ENCODE data around the gene OR1F1.
"Not testable (repeated sequence)": the region's sequence is repeated elsewhere in the genome, so short reads cannot be mapped to it uniquely, and the experiment has no call there.

Gene OR1F1

DNA sequence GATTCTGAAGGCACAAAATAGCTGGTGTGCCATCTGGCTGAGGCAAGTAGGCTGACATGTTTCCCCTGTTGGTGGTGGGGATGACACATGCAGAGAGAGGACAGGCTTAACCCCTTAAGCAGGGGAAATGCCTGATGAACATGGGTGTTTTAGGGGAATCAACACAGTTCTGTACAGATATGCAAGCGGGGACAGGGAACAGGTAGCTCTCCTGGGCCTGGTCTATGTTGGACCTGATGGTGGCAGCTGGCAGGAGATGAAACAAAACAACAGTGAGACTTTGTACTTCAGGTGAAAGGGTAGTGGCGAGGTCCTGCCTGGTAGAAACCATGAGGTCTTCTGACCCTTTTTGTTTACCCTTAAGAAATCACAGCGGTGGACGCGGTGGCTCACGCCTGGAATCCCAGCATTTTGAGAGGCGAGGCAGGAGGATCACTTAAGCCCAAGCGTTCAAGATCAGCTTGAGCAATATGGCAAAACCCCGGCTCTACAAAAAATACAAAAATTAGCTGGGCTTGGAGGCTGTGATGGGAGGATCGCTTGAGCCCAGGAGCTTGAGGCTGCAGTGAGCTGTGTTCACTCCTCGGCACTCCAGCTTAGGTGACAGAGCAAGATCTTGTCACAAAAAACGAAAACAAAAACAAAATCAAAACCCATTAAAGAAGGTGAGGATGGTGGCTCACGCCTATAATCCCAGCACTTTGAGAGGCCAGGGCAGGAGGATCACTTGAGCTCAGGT lies 10.5 kb downstream of the OR1F1 start:
- no peak for DNase-seq (ENCODE audit: low spot score)

- DNase-seq (ENCODE audit: low spot score): no peak
Measured at GRCh38 chr16:3202903-3203539, 15.0 kb downstream of the OR1F1 start.

DNA sequence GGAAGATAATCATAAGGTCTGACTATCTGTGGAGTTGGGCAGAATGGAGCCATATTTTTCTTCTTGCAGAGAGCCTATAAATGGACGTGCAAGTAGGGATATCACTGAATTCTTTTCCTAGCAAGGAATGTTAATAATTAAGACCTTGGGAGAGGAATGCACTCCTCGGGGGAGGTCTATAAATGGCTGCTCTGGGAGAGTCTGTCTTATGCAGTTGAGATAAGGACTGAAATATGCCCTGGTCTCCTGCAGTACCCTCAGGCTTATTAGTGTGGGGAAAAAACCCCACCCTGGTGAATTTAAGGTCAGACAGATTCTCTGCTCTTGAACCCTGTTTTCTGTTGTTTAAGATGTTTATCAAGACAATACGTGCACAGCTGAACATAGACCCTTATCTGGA lies 17.9 kb downstream of the OR1F1 start:
- not testable (repeated sequence) for DNase-seq (ENCODE audit: low spot score)

- no peak for DNase-seq (ENCODE audit: low spot score)
Measured at GRCh38 chr16:3207086-3207953, 19.3 kb downstream of the OR1F1 start.

DNA sequence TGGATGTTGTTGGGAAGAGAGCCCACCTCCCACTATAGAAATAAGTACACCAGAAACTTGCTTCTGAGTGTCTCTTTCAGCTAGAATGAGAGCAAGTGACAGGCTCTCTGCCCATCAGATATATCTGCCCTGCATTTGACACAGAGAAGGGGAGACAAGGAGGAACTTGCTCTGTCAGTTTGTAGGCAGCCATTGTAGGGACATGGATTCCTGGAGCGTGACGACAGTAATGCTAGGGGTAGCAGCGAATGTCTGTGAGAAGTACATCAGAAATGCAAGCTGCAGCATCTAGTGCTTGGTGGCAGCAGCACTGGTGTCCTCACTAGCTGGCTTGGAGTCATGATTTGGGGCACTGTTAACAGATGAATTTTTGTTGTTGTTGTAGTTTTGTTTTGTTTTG lies 24.0 kb downstream of the OR1F1 start:
- DNase-seq (ENCODE audit: low spot score): no peak

DNA sequence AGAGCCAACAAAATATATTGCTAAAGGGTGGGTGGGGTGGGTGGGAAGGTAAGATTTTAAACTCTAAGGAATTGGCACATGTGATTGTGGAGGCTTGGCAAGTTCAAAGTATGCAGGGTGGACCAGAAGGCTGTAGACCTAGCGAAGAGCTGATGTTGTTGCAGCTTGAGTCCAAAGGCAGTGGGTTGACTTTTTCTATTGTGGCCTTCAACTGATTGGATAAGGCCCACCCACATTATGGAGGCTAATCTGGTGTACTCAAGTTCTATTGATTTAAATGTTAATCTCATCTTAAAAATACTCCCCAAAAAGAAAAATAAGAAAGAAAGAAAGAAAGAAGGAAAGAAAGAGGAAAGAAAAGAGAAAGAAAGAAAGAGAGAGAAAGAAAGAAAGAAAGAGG lies 24.6 kb downstream of the OR1F1 start:
- no peak for DNase-seq (ENCODE audit: low spot score)

GRCh38 chr16:3214904-3215600 lies 27.0 kb downstream of the OR1F1 start:
- no peak for DNase-seq (ENCODE audit: low spot score)

DNA sequence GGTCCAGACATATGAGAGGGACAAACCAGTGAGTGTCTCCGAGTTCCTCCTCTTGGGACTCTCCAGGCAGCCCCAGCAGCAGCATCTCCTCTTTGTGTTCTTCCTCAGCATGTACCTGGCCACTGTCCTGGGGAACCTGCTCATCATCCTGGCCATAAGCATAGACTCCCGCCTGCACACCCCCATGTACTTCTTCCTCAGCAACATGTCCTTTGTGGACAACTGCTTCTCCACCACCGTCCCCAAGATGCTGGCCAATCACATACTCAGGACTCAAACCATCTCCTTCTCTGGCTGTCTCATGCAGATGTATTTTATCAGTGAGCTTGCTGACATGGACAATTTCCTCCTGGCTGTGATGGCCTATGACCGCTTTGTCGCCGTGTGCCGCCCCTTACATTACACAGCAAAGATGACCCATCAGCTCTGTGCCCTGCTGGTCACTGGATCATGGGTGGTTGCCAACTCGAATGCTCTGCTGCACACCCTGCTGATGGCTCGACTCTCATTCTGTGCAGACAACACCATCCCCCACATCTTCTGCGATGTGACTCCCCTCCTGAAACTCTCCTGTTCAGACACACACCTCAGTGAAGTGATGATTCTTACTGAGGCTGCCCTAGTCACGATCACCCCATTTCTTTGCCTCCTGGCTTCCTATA lies 27.7 kb downstream of the OR1F1 start:
- DNase-seq (ENCODE audit: low spot score): no peak

DNA sequence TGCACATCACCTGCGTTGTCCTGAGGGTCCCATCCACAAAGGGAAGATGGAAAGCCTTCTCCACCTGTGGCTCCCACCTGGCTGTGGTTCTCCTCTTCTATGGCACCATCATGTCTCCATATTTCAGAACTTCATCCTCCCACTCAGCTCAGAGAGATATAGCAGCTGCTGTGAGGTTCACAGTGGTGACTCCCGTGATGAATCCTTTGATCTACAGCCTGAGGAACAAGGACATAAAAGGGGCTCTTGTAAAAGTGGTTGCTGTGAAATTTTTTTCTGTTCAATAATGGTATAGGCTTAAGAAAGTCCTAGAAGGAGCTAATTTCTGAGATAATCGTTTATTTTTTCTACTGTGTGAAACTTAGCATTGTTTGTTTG lies 28.2 kb downstream of the OR1F1 start:
- DNase-seq (ENCODE audit: low spot score): no peak

- DNase-seq (ENCODE audit: low spot score): no peak
Measured at GRCh38 chr16:3220839-3221238, 32.8 kb downstream of the OR1F1 start.

GRCh38 chr16:3223913-3224515 lies 36.0 kb downstream of the OR1F1 start:
- no peak for DNase-seq (ENCODE audit: low spot score)

- DNase-seq (ENCODE audit: low spot score): no peak
Measured at GRCh38 chr16:3234543-3234856, 46.5 kb downstream of the OR1F1 start.

- DNase-seq (ENCODE audit: low spot score): peak; percentile 97
Measured at GRCh38 chr16:3234857-3235561, 47.0 kb downstream of the OR1F1 start, which contains the start of gene ZNF200. ZNF200 (minus strand) TSS chr16:3235158; CDS start chr16:3233755, 1,403 bp downstream.

DNA sequence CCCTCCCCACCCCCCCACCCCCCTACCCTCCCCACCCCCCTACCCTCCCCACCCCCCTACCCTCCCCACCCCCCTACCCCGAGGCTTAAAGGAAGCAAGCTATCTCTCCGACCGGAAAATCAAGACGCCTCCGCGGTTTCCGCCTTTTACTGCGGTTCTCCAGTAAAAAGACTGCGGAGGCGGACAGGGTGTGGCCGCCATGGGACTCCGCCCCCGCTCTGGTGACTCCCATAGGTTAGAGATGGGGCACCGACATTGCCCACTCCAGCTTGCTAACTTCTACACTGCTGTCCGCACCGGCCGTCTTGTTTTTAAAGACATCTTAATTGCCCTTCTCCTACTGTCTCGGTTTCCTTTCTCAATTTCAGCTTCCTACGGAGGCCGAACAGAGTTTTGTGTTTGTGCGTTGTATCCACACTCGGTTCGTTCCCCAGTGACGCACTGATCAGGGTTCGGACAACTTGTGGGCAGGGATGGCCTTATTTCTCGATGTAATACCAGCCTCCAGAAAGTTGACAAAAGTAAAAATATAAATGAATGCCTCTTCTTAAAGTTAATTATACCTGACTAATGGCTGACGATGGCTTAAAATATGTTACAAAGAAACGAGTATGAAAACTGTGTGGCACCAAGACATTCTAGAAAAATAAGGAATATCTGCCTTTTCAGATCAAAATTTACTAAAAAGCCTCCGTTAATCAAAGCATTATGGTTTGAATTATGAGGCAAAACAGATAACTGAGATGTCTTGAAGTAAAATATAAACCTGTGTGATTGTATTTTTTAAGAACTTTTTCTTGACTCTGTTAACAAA lies 48.1 kb downstream of the OR1F1 start:
- DNase-seq (ENCODE audit: low spot score): no peak

- DNase-seq (ENCODE audit: low spot score): no peak
Measured at GRCh38 chr16:3241761-3242160, 53.8 kb downstream of the OR1F1 start.

- DNase-seq (ENCODE audit: low spot score): no peak
Measured at GRCh38 chr16:3242709-3243108, 54.7 kb downstream of the OR1F1 start.

GRCh38 chr16:3243882-3244281 lies 55.9 kb downstream of the OR1F1 start:
- DNase-seq (ENCODE audit: low spot score): no peak

DNA sequence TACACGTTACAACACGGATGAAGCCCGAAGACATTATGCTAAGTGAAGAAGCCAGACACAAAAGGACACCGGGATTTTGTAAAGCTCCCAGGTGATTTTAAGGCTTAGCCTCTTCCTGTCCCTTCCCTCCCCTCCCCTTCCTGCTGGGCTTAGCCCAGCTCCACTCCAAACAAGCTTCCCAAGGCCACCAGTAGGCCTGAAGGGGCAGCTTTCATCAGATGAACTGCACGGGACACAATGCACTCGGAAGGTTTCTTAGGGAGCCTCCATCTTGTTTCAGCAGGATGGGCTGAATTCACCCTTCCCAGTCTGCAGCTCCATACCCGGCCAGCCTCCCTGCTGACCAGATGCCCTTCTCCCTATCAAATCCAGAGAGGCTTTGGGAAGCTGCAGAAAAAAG lies 58.0 kb downstream of the OR1F1 start:
- no peak for DNase-seq (ENCODE audit: low spot score)

DNA sequence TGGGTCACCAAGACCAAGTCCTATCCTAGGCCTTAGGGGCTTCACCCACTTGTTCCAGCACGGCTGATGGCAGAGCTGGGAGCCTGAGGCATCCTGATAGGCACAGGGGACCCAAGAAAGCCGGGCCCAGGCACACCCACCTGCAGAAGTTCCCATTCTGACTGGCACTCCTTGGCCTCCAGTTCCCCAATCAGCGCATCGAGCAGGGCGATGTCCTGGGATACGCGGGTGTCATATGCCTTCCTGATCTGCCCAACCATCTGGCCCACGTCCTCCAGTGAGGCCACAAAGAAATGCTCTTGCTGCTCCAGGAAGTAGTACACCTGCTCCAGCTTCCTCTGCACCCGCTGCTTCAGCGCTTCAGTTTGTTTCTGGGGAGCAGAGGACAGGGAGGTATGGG lies 58.9 kb downstream of the OR1F1 start:
- no peak for DNase-seq (ENCODE audit: low spot score)

DNA sequence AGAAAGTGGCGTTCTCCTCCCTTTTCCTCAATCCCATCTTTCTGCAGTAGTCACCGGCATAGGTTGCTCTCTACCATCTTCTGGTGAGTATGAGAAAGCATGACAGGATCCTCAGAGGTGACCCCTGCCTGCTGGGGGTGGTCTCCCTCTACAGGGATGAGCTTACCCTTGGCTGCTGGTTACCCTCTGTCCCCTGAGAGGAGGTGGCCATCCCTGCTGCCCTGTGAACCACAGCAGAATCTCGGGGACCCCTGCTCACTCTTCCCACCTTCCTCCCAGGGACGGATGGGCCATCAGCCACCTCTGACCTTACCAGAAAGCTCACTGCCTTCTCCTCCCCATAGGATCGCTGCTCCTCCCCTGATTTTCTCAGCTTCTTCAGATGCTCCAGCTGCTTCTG lies 60.6 kb downstream of the OR1F1 start:
- no peak for DNase-seq (ENCODE audit: low spot score)

Data from cerebellar cortex (tissue), 1 donor.